GM18873 (cell line): Measurements from ENCODE around the gene HVCN1.
"Not testable (repeated sequence)": the region's sequence is repeated elsewhere in the genome, so short reads cannot be mapped to it uniquely, and the experiment has no call there.

Source experiments
- ATAC-seq: cut with Tn5 transposase; IDR thresholded peaks from one replicate; pipeline ENCODE4 v1.9.1; 2021; ENCODE audit warnings: mild to moderate bottlenecking, moderate library complexity, moderate number of reproducible peaks; ENCODE audit not compliant: unreplicated experiment, low FRiP score

Gene HVCN1

GRCh38 chr12:110688446-110689280 lies at the start of gene HVCN1:
Gene HVCN1, minus strand, starts transcription at chr12:110689115. Its CDS starts 5,870 bp downstream, at chr12:110683245.
- ATAC-seq = no peak

DNA sequence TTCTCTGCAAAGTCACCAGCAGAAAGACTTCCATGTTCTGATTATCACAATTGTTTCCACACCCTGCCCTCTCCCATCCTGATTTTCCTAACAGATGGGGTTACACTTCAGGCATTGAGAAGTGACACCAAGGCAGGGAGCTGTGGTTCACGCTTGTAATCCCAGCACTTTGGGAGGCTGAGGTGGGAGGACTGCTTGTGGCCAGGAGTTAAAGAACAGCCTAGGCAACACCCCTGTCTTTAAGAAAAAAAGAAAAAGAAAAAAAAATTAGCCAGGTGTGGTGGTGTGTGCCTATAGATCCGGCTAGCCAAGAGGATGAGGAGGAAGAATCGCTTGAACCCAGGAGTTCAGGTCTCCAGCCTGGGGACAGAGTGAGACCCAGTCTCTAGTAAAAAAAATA lies 48.6 kb upstream of the HVCN1 start:
- no peak for ATAC-seq

DNA sequence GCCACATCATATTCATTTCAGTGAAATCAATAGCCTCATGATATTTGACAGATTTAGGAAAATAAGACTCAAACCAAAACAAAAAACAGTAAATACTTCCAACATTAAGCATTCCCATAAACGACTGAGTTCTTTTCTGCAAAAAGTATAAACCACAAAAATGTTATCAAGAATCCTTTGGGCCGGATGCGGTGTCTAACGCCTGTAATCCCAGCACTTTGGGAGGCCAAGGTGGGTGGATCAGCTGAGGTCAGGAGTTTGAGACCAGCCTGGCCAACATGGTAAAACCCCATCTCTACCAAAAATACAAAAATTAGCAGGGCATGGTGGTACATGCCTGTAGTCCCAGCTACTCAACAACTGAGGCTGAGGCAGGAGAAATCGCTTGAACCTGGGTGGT lies 48.1 kb upstream of the HVCN1 start:
- ATAC-seq = not testable (repeated sequence)

- ATAC-seq = no peak
These were observed 45.0 kb upstream of the HVCN1 start for GRCh38 chr12:110733900-110734299.

DNA sequence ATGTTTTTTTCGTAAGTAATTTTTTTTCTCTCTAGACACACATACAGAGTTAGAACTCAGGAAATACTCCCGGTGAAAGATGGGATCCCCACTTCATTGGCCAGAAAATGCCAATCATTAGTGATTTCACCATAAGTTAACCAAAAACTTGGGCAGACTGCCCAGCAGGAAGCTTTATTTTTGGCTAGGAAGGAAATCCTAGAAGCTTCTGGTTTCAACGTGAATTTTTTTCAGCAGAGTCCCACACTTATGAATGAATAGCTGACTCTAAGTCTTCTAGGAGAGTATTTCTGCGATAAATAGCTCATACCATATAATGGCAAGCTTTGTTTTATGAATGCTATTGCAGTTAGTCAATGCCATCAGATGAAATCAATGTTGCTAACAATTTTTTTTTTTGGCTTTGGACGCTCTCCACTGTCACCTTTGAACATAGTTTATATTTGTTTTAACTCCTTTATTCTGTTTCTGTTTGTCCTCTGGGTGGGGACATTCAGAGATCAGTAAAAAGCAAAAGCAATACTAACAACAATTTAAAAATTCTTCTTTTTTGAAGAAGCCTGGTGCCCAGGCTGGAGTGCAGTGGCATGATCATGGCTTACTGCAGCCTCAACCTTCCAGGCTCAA lies 44.3 kb upstream of the HVCN1 start:
- no peak for ATAC-seq

DNA sequence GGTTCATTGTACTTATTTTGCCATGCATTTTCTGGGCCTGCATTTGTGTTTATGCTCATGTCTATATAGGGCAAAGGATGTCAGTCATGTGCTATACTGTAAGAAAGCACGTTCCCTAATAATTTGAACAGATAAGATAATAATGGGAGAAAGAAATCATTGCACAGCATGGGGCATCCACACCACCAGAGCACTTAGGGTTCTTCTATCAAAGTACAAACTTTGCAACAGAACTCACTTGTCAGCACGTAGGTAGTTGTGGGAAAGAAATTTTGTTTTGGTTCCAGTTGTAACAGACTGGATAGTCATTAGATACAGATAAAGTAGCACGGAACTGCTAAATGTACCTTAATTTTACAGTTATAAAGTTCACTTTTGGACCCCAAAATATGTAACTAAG lies 43.7 kb upstream of the HVCN1 start:
- ATAC-seq = no peak

GRCh38 chr12:110731479-110731878 lies 42.6 kb upstream of the HVCN1 start:
- no peak for ATAC-seq

GRCh38 chr12:110728628-110729027 lies 39.7 kb upstream of the HVCN1 start:
- no peak for ATAC-seq

DNA sequence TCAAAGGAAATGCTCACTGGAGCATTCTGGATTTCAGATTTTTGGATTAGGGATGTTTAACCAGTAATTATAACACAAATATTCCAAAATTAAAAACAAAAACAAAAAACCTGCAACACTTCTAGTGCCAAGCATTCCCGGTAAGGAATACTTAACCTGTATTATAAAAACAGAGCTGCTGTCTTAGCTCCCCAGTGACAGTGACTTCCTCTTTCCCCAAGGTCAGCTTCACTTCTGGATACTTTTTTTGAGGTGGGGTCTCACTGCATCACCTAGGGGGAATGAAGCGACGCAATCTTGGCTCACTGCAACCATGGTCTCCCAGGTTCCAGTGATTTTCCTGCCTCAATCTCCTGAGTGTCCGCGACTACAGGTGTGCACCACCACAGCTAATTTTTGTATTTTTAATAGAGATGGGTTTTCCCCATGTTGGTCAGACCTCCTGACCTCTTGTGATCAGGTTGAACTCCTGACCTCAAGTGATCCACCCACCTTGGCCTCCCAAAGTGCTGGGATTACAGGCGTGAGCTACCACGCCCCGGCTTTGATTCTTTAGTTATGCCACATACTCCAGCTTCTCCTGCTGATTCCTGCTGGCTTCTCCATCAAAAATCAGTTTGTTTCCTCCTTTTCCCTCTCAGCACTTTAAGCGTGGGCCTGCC lies 37.9 kb upstream of the HVCN1 start:
- ATAC-seq = no peak

- ATAC-seq = no peak
These were observed 37.1 kb upstream of the HVCN1 start for GRCh38 chr12:110726028-110726427.

DNA sequence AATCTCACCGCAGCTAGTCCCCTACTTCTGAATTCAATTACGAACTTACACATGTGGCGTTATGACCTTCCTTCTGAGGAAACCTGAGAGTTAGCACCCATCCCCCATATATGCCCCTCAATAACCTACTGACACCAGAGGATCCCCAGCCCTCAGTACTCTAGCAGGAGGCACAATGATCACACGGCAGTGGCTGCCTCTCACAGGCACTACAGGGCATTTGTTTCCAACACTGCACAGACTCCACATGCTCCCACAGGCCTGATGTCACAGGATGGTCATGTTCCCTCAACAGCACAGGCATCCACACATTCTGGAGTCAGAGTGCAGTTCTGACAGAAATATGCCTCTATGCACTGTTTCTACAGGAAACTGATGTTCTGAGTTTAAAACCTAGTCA lies 36.4 kb upstream of the HVCN1 start:
- ATAC-seq = no peak

DNA sequence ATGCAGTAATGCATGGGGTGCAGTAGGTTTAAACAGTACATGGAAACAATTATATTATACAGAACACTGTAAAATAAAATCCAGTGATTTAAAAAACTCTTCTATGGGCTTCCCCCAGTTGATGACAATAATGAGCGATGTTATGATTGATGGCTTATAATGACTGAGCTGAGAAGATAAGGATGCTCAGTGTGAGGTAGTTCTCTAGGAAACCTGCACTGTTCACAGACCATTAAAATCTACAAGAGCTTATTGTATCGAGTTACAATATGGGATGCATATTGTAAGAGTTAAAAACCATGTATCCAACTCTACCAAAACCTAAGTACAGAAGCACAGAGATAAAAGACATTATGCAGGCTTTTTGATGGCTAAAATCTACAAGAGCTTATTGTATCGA lies 34.0 kb upstream of the HVCN1 start:
- not testable (repeated sequence) for ATAC-seq

GRCh38 chr12:110721570-110721969 lies 32.7 kb upstream of the HVCN1 start:
- ATAC-seq = no peak

DNA sequence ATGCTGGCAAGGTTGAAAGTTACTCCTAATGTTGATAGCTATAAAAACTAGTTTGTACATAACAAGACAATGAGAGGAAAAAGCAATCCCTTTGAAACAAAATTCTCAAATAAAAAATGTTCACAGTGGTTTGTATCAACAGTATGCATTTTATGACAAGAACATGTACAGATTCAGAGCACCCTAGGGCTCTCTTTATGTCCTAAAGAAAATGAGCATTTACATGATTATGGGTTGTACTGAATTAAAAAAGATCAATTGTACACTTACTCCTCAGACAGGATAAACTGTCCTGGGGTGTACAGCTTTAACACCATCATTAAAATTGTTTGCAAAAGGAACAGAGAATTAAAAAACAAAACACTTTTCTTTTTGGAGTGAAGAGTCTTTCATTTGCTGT lies 31.6 kb upstream of the HVCN1 start:
- no peak for ATAC-seq

GRCh38 chr12:110718222-110718908 lies 29.4 kb upstream of the HVCN1 start:
- ATAC-seq = no peak

DNA sequence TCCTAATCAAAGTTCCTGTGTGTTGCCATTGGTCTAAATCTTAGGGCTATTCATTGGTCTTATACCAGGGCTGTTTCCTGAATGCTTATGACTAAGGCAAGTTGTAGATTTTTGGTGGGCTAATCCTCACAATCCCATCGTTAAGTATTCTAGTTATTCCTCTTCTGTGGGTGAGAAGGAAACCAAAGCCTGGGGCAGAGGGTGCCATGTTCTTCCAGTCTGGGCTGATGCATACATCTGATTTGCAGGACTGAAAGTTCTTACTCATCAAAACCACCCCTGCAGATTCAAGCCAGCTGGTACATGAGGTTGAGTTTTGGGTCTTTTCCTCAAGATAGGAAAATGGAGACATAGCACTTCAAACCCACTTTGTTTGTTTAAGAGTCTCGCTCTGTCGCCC lies 28.1 kb upstream of the HVCN1 start:
- ATAC-seq = no peak

GRCh38 chr12:110708917-110709316 lies 20.0 kb upstream of the HVCN1 start:
- no peak for ATAC-seq

- ATAC-seq = no peak
These were observed 16.4 kb upstream of the HVCN1 start for GRCh38 chr12:110705309-110705708.

- no peak for ATAC-seq
These were observed 15.8 kb upstream of the HVCN1 start for GRCh38 chr12:110704750-110705149.

DNA sequence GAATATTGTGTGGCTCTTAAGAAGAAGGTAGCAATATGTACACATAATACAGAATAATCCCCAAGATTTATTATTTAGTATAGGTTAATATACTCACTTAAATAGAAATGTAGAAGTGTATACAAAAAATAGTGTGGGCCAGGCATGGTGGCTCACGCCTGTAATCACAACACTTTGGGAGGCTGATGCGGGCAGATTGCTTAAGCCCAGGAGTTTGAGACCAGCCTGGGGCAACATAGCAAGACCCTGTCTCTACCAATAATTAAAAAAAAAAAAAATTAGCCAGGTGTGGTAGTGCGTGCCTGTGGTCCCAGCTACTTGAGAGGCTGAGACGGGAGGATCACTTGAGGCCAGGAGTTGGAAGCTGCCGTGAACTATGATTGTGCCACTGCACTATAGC lies 15.3 kb upstream of the HVCN1 start:
- no peak for ATAC-seq

GRCh38 chr12:110702081-110702480 lies 13.2 kb upstream of the HVCN1 start:
- no peak for ATAC-seq
